Measurements from ENCODE around the gene TLR10.

TLR10 gene

DNA sequence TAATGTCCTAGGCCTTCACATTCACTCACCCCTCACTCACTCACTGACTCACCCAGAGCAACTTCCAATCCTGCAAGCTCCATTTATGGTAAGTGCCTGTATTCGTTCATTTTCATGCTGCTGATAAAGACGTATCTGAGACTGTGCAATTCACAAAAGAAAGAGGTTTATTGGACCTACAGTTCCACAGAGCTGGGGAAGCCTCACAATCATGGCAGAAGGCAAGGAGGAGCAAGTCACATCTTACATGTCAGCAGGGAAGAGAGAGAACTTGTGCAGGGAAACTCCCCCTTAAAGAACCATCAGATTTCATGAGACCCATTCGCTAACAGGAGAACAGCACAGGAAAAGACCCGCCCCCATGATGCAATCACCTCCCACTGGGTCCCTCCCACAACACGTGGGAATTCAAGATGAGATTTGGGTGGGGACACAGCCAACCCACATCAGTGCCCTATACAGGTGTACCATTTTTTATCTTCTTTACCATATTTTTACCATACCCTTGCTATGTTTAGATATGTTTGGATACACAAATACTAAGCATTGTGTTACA, 40.0 kb upstream of the TLR10 start:
- Histone ChIP-seq H3K79me2 (ENCODE audit: control insufficient read depth, insufficient read depth, low read length) (no peaks in the 10 kb centered on the region), H3K23ac (ENCODE audit: low read length) (no peak overlapping the region), H3K18ac (ENCODE audit: low read length) (no peak overlapping the region), H3K9ac (ENCODE audit: low read length) (no peak overlapping the region), H3K4ac (ENCODE audit: low read depth, low read length) (no peak overlapping the region), H3K56ac (ENCODE audit: low read length) (no peak overlapping the region), H3K36me3 (ENCODE audit: control insufficient read depth, insufficient read depth, low read length) (no peaks in the 10 kb centered on the region), H2BK5ac (ENCODE audit: low read length) (no peak overlapping the region), H4K5ac (ENCODE audit: low read length) (no peak overlapping the region), H3K27ac (ENCODE audit: low read depth, low read length) (no peak overlapping the region), H3K4me2 (ENCODE audit: low read length) (no peak overlapping the region), H3K27me3 (ENCODE audit: insufficient read depth, low read length, poor library complexity) (no peaks in the 10 kb centered on the region), H2BK15ac (replicated peaks; ENCODE audit: low read depth) (no peak overlapping the region), H3K79me1 (ENCODE audit: low read length) (no peaks in the 10 kb centered on the region), H3K4me3 (ENCODE audit: low read length) (no peak overlapping the region), H3K4me1 (ENCODE audit: control insufficient read depth, low read depth, low read length) (no peaks in the 10 kb centered on the region), H2BK120ac (ENCODE audit: low read depth, low read length) (no peak overlapping the region), H2AK5ac (ENCODE audit: low read length) (no peak overlapping the region), H4K8ac (ENCODE audit: low read depth, low read length) (no peak overlapping the region)
- no peak for DNase-seq
- no CpG with 5 or more reads among the region's 5 CpGs for WGBS (ENCODE audit: extremely low coverage, insufficient coverage, low lambda C conversion rate)

DNA sequence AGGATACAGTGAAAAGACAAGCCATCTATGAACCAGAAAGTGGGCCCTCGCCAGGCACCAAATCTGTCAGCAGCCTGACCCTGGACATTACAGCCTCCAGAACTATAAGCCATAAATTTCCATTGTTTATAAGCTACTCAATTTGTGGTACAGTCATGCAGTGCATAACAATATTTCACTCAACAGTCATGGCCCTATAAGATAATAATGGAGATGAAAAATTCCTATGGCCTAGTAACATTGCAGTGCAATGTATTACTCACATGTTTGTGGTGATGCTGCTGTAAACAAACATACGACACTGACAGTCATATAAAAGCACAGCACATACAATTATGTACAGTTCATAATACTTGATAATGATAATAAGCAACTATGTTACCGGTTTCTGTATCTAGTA, 38.9 kb upstream of the TLR10 start:
- H3K4ac ChIP-seq (ENCODE audit: low read depth, low read length), result no peak overlapping the region
- no peaks in the 10 kb centered on the region for H3K79me1 ChIP-seq (ENCODE audit: low read length)
- no peak overlapping the region for H3K4me2 ChIP-seq (ENCODE audit: low read length)
- no peaks in the 10 kb centered on the region for H3K4me1 ChIP-seq (ENCODE audit: control insufficient read depth, low read depth, low read length)
- no peak for DNase-seq
- H3K27me3 ChIP-seq (ENCODE audit: insufficient read depth, low read length, poor library complexity), result no peaks in the 10 kb centered on the region
- no peaks in the 10 kb centered on the region for H3K79me2 ChIP-seq (ENCODE audit: control insufficient read depth, insufficient read depth, low read length)
- H2BK5ac ChIP-seq (ENCODE audit: low read length), result no peak overlapping the region
- H2AK5ac ChIP-seq (ENCODE audit: low read length), result no peak overlapping the region
- H3K56ac ChIP-seq (ENCODE audit: low read length), result no peak overlapping the region
- no peak overlapping the region for H2BK15ac ChIP-seq (replicated peaks; ENCODE audit: low read depth)
- H3K27ac ChIP-seq (ENCODE audit: low read depth, low read length), result no peak overlapping the region
- H3K4me3 ChIP-seq (ENCODE audit: low read length), result no peak overlapping the region
- H4K8ac ChIP-seq (ENCODE audit: low read depth, low read length), result no peak overlapping the region
- no CpG with 5 or more reads among the region's 3 CpGs for WGBS (ENCODE audit: extremely low coverage, insufficient coverage, low lambda C conversion rate)
- H3K9ac ChIP-seq (ENCODE audit: low read length), result no peak overlapping the region
- H2BK120ac ChIP-seq (ENCODE audit: low read depth, low read length), result no peak overlapping the region
- no peak overlapping the region for H3K18ac ChIP-seq (ENCODE audit: low read length)
- H3K23ac ChIP-seq (ENCODE audit: low read length), result no peak overlapping the region
- no peaks in the 10 kb centered on the region for H3K36me3 ChIP-seq (ENCODE audit: control insufficient read depth, insufficient read depth, low read length)
- no peak overlapping the region for H4K5ac ChIP-seq (ENCODE audit: low read length)

DNA sequence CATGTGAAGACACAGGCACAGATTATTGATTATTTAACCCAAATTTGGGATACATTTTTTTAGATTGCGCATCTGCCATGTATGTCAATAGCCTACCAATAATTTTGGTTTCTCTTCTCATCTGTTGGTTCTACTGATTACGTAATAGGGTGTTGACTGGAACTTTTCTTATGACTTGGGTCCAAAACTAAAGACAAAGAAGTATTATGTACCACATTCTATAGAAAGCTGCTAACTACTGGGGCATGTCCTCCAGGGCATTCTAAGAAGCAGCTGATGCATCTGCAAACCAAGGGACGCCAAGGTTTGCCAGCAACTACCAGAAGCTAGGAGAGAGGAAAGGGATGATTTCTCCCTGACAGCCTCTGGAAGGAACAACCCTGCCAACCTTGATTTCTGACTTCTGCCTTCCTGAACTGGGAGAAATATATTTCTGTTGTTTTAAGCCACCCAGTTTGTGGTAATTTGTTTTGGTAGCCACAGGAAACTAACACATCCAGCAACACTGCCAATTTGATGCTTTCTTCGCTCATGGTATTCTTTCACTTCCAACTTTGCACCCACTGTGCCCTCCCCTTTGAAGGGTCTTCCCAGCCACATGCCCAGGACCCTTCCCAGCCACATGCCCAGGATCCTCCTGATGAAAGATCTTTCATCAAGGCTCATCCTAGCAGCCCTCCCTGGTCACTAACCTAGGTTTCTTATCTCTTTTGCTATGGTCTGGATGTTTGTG, 37.7 kb upstream of the TLR10 start:
- H3K27ac ChIP-seq (ENCODE audit: low read depth, low read length), result no peak overlapping the region
- no CpG with 5 or more reads among the region's 4 CpGs for WGBS (ENCODE audit: extremely low coverage, insufficient coverage, low lambda C conversion rate)

DNA sequence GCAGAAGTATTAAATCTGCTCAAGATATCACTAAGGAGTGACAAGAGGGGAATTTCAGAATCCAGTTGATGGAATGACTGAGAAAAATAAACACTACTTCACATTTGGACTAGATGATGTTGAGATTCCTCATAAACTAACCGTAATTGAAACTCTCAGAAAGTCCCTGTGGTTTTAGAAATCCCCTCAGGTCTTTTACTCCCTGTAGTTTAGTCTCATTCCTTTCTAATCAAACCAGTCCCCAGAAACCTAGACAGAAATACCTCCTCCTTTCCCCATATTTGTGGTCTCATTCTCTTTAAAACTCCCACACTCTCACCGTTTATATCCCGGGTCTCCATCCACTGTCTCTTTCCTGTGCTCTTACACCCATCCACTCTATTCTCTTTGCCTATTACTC, 36.8 kb upstream of the TLR10 start:
- DNase-seq, result no peak
- Histone ChIP-seq H3K9ac (ENCODE audit: low read length) (no peak overlapping the region), H3K18ac (ENCODE audit: low read length) (no peak overlapping the region), H3K4me3 (ENCODE audit: low read length) (no peak overlapping the region), H3K27ac (ENCODE audit: low read depth, low read length) (no peak overlapping the region), H3K79me2 (ENCODE audit: control insufficient read depth, insufficient read depth, low read length) (no peaks in the 10 kb centered on the region), H3K36me3 (ENCODE audit: control insufficient read depth, insufficient read depth, low read length) (no peaks in the 10 kb centered on the region), H3K23ac (ENCODE audit: low read length) (no peak overlapping the region), H3K4ac (ENCODE audit: low read depth, low read length) (no peak overlapping the region), H4K8ac (ENCODE audit: low read depth, low read length) (no peak overlapping the region), H3K4me1 (ENCODE audit: control insufficient read depth, low read depth, low read length) (no peaks in the 10 kb centered on the region), H3K4me2 (ENCODE audit: low read length) (no peak overlapping the region), H3K79me1 (ENCODE audit: low read length) (no peaks in the 10 kb centered on the region), H2AK5ac (ENCODE audit: low read length) (no peak overlapping the region), H2BK5ac (ENCODE audit: low read length) (no peak overlapping the region), H2BK15ac (replicated peaks; ENCODE audit: low read depth) (no peak overlapping the region), H4K5ac (ENCODE audit: low read length) (no peak overlapping the region), H2BK120ac (ENCODE audit: low read depth, low read length) (no peak overlapping the region), H3K56ac (ENCODE audit: low read length) (no peak overlapping the region), H3K27me3 (ENCODE audit: insufficient read depth, low read length, poor library complexity) (no peaks in the 10 kb centered on the region)
- no CpG with 5 or more reads among the region's 3 CpGs for WGBS (ENCODE audit: extremely low coverage, insufficient coverage, low lambda C conversion rate)

More for the DNA sequence above, 37.7 kb upstream of the TLR10 start:
- Histone ChIP-seq H3K79me1 (ENCODE audit: low read length) (no peaks in the 10 kb centered on the region), H3K4me2 (ENCODE audit: low read length) (no peak overlapping the region), H3K4me1 (ENCODE audit: control insufficient read depth, low read depth, low read length) (no peaks in the 10 kb centered on the region), H3K27me3 (ENCODE audit: insufficient read depth, low read length, poor library complexity) (no peaks in the 10 kb centered on the region), H3K18ac (ENCODE audit: low read length) (no peak overlapping the region), H3K36me3 (ENCODE audit: control insufficient read depth, insufficient read depth, low read length) (no peaks in the 10 kb centered on the region), H3K4me3 (ENCODE audit: low read length) (no peak overlapping the region), H3K23ac (ENCODE audit: low read length) (no peak overlapping the region), H2BK5ac (ENCODE audit: low read length) (no peak overlapping the region), H3K79me2 (ENCODE audit: control insufficient read depth, insufficient read depth, low read length) (no peaks in the 10 kb centered on the region), H2BK15ac (replicated peaks; ENCODE audit: low read depth) (no peak overlapping the region), H4K5ac (ENCODE audit: low read length) (no peak overlapping the region), H3K4ac (ENCODE audit: low read depth, low read length) (no peak overlapping the region), H3K56ac (ENCODE audit: low read length) (no peak overlapping the region), H2AK5ac (ENCODE audit: low read length) (no peak overlapping the region), H3K9ac (ENCODE audit: low read length) (no peak overlapping the region), H2BK120ac (ENCODE audit: low read depth, low read length) (no peak overlapping the region), H4K8ac (ENCODE audit: low read depth, low read length) (no peak overlapping the region)
- no peak for DNase-seq

DNA sequence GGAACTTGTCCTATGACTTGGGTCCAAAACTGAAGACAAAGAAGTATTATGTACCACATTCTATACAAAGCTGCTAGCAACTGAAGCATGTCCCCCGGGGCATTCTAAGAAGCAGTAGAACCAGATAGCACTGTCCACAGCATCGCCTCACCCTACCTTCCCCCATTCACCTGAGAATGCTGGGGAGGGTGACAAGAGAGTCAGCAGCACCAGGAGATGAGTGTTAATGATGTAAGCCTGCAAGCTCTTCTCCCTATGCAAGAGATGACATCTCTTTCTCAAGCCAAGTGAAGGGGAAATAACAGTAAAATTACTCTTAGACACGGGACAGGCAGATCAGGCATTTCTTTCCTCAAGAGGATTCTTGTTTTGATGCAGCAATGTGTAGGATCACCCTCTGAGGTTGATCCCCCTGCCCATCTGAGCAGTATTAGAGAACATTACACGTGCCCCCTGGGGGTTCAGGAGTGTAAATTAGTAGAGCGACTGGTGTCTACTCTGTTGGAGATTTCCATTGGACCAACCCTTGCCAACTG, 35.7 kb upstream of the TLR10 start:
- no peaks in the 10 kb centered on the region for H3K27me3 ChIP-seq (ENCODE audit: insufficient read depth, low read length, poor library complexity)
- no peaks in the 10 kb centered on the region for H3K79me2 ChIP-seq (ENCODE audit: control insufficient read depth, insufficient read depth, low read length)
- no peak overlapping the region for H3K27ac ChIP-seq (ENCODE audit: low read depth, low read length)
- H3K9ac ChIP-seq (ENCODE audit: low read length), result no peak overlapping the region
- DNase-seq, result no peak
- no CpG with 5 or more reads among the region's 5 CpGs for WGBS (ENCODE audit: extremely low coverage, insufficient coverage, low lambda C conversion rate)
- no peak overlapping the region for H2BK120ac ChIP-seq (ENCODE audit: low read depth, low read length)
- no peak overlapping the region for H3K18ac ChIP-seq (ENCODE audit: low read length)
- no peak overlapping the region for H3K23ac ChIP-seq (ENCODE audit: low read length)
- no peaks in the 10 kb centered on the region for H3K4me1 ChIP-seq (ENCODE audit: control insufficient read depth, low read depth, low read length)
- no peak overlapping the region for H3K56ac ChIP-seq (ENCODE audit: low read length)
- H2AK5ac ChIP-seq (ENCODE audit: low read length), result no peak overlapping the region
- H4K5ac ChIP-seq (ENCODE audit: low read length), result no peak overlapping the region
- H4K8ac ChIP-seq (ENCODE audit: low read depth, low read length), result no peak overlapping the region
- H3K79me1 ChIP-seq (ENCODE audit: low read length), result no peaks in the 10 kb centered on the region
- H3K4ac ChIP-seq (ENCODE audit: low read depth, low read length), result no peak overlapping the region
- no peak overlapping the region for H2BK15ac ChIP-seq (replicated peaks; ENCODE audit: low read depth)
- no peaks in the 10 kb centered on the region for H3K36me3 ChIP-seq (ENCODE audit: control insufficient read depth, insufficient read depth, low read length)
- H2BK5ac ChIP-seq (ENCODE audit: low read length), result no peak overlapping the region
- H3K4me3 ChIP-seq (ENCODE audit: low read length), result no peak overlapping the region
- H3K4me2 ChIP-seq (ENCODE audit: low read length), result no peak overlapping the region

Data from mesendoderm (in vitro differentiated cells).